ENCODE measurements around the gene OR52H1. TPM values are rescaled to one million over a fixed set of nuclear protein-coding genes. Genes with fewer than 3 reads are reported as not detected.

Gene OR52H1
- total RNA-seq, 1 donor from 2014 or later = 0.26 TPM

- H3K27me3 Mint-ChIP-seq = no peaks in the 10 kb centered on the region
- no peak overlapping the region for H3K27ac Mint-ChIP-seq
- H3K9me3 Mint-ChIP-seq (ENCODE audit: low read depth) = no peaks in the 10 kb centered on the region
- TF ChIP-seq, protein P1, sequence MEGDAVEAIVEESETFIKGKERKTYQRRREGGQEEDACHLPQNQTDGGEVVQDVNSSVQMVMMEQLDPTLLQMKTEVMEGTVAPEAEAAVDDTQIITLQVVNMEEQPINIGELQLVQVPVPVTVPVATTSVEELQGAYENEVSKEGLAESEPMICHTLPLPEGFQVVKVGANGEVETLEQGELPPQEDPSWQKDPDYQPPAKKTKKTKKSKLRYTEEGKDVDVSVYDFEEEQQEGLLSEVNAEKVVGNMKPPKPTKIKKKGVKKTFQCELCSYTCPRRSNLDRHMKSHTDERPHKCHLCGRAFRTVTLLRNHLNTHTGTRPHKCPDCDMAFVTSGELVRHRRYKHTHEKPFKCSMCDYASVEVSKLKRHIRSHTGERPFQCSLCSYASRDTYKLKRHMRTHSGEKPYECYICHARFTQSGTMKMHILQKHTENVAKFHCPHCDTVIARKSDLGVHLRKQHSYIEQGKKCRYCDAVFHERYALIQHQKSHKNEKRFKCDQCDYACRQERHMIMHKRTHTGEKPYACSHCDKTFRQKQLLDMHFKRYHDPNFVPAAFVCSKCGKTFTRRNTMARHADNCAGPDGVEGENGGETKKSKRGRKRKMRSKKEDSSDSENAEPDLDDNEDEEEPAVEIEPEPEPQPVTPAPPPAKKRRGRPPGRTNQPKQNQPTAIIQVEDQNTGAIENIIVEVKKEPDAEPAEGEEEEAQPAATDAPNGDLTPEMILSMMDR (IDR thresholded peaks at IDR 0.05; ENCODE audit: unreplicated experiment) = no peak
- H3K4me1 Mint-ChIP-seq (ENCODE audit: low read depth) = no peaks in the 10 kb centered on the region
- DNase-seq (ENCODE audit: low spot score, unreplicated experiment) = no peak
- H3K4me3 Mint-ChIP-seq (ENCODE audit: low read depth) = no peak overlapping the region
- H3K36me3 Mint-ChIP-seq (ENCODE audit: insufficient read depth) = no peaks in the 10 kb centered on the region
These were observed 26.8 kb upstream of the OR52H1 start for GRCh38 chr11:5575152-5575551.

- Mint-ChIP-seq H3K36me3 (ENCODE audit: insufficient read depth) (no peaks in the 10 kb centered on the region), H3K27me3 (no peaks in the 10 kb centered on the region), H3K4me1 (ENCODE audit: low read depth) (no peaks in the 10 kb centered on the region), H3K9me3 (ENCODE audit: low read depth) (no peaks in the 10 kb centered on the region), H3K4me3 (ENCODE audit: low read depth) (no peak overlapping the region), H3K27ac (no peak overlapping the region)
- TF ChIP-seq, protein P1 (IDR thresholded peaks at IDR 0.05; ENCODE audit: unreplicated experiment) = no peak
- no peak for DNase-seq (ENCODE audit: low spot score, unreplicated experiment)
These were observed 26.3 kb upstream of the OR52H1 start for GRCh38 chr11:5574654-5575053.

DNA sequence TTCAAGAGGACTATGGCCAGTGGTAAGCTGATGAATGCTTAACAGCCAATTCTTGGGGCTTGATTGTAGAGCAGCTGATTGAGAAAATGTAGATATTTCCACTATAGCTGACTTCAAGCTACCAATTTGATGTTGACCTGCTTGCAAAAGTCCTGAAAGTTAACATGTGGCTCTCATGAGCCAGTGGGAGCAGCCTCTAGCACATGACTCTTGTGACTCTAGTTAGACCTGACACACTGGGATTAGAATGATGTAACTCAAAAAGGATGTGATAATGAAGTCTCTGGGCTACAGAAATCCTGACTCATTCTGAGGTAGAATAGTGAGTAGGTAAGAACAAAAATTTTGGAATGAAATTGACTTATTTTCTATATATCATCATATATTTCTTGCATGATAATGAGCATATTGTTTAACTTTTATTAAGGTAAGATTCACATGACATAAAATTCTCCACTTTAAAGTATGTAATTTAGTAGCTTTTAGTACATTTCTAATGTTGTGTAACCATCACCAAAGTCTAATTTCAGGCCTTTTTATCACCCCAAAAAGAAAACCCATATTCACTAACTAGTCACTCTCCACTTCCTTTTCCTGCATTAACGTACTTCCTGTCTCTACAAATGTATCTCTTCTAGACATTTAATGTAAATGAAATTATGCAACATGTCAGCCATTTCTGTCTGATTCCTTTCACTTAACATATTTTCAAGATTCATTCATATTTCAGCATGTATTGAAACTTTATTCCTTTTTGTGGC lies 16.1 kb upstream of the OR52H1 start:
- TF ChIP-seq, protein P1 (IDR thresholded peaks at IDR 0.05; ENCODE audit: unreplicated experiment) = no peak
- H3K4me3 Mint-ChIP-seq (ENCODE audit: low read depth) = no peak overlapping the region
- H3K27ac Mint-ChIP-seq = no peak overlapping the region
- H3K36me3 Mint-ChIP-seq (ENCODE audit: insufficient read depth) = no peaks in the 10 kb centered on the region
- no peak for DNase-seq (ENCODE audit: low spot score, unreplicated experiment)
- no peaks in the 10 kb centered on the region for H3K4me1 Mint-ChIP-seq (ENCODE audit: low read depth)
- H3K9me3 Mint-ChIP-seq (ENCODE audit: low read depth) = no peaks in the 10 kb centered on the region
- no peaks in the 10 kb centered on the region for H3K27me3 Mint-ChIP-seq

GRCh38 chr11:5557751-5558150 lies 9.4 kb upstream of the OR52H1 start:
- DNase-seq (ENCODE audit: low spot score, unreplicated experiment) = no peak
- no peaks in the 10 kb centered on the region for H3K36me3 Mint-ChIP-seq (ENCODE audit: insufficient read depth)
- TF ChIP-seq, protein P1 (IDR thresholded peaks at IDR 0.05; ENCODE audit: unreplicated experiment) = no peak
- no peak overlapping the region for H3K27ac Mint-ChIP-seq
- H3K4me3 Mint-ChIP-seq (ENCODE audit: low read depth) = no peak overlapping the region
- no peaks in the 10 kb centered on the region for H3K4me1 Mint-ChIP-seq (ENCODE audit: low read depth)
- H3K27me3 Mint-ChIP-seq = no peaks in the 10 kb centered on the region
- H3K9me3 Mint-ChIP-seq (ENCODE audit: low read depth) = no peaks in the 10 kb centered on the region

- Mint-ChIP-seq H3K27me3 (no peaks in the 10 kb centered on the region), H3K4me1 (ENCODE audit: low read depth) (no peaks in the 10 kb centered on the region), H3K9me3 (ENCODE audit: low read depth) (no peaks in the 10 kb centered on the region), H3K27ac (no peak overlapping the region), H3K4me3 (ENCODE audit: low read depth) (no peak overlapping the region), H3K36me3 (ENCODE audit: insufficient read depth) (no peaks in the 10 kb centered on the region)
- DNase-seq (ENCODE audit: low spot score, unreplicated experiment) = no peak
- TF ChIP-seq, protein P1 (IDR thresholded peaks at IDR 0.05; ENCODE audit: unreplicated experiment) = no peak
These were observed 8.4 kb upstream of the OR52H1 start for GRCh38 chr11:5556596-5557188.

Measured in progenitor cell of endocrine pancreas (in vitro differentiated cells).